H1 (cell line): Measurements from ENCODE around the gene FRMD3.

ENCODE experiments used
- EP300 ChIP-seq, 2 experiments: IDR thresholded peaks; 1 replicate in 1 of 2; 2 replicates in 1 of 2; pipeline ENCODE4 v1.6.1; 2011 to 2012; ENCODE audit warnings: low read depth in 2 of 2, low read length in 2 of 2, mild to moderate bottlenecking in 2 of 2, borderline replicate concordance in 1 of 2, inconsistent platforms in 1 of 2, moderate library complexity in 1 of 2
- GABPA ChIP-seq: IDR thresholded peaks from 2 replicates; pipeline ENCODE4 v1.6.1; 2011; ENCODE audit warnings: mild to moderate bottlenecking, low read length, moderate library complexity, borderline replicate concordance; ENCODE audit not compliant: insufficient read depth
- JUN ChIP-seq: IDR thresholded peaks from 2 replicates; pipeline ENCODE4 v1.6.1; 2011; ENCODE audit warnings: low read depth, mild to moderate bottlenecking, improper control_type of control experiment, low read length
- JUND ChIP-seq: IDR thresholded peaks from 2 replicates; pipeline ENCODE4 v1.6.1; 2011; ENCODE audit warnings: mild to moderate bottlenecking, improper control_type of control experiment, low read length
- KDM4A ChIP-seq: IDR thresholded peaks from one replicate; pipeline ENCODE4 v1.7.1; 2012; ENCODE audit warnings: low read depth, mild to moderate bottlenecking, moderate library complexity, low read length, inconsistent platforms; ENCODE audit not compliant: severe bottlenecking
- MAX ChIP-seq: IDR thresholded peaks from 2 replicates; pipeline ENCODE4 v1.6.1; 2012; ENCODE audit warnings: inconsistent platforms
- POLR2AphosphoS5 ChIP-seq: IDR thresholded peaks from 2 replicates; pipeline ENCODE4 v1.6.1; 2011; ENCODE audit warnings: low read depth, low read length
- SRF ChIP-seq: IDR thresholded peaks from 2 replicates; pipeline ENCODE4 v1.6.1; 2011; ENCODE audit warnings: mild to moderate bottlenecking, low read depth, low read length, moderate library complexity
- TAF1 ChIP-seq: IDR thresholded peaks from 2 replicates; pipeline ENCODE4 v1.6.1; 2011; ENCODE audit warnings: mild to moderate bottlenecking, low read depth, low read length
- TAF7 ChIP-seq: optimal IDR thresholded peaks from 2 replicates; pipeline ENCODE3; 2011; ENCODE audit warnings: low read depth, mild to moderate bottlenecking, inconsistent platforms, low read length, moderate library complexity, borderline replicate concordance
- USF2 ChIP-seq: IDR thresholded peaks from 2 replicates; pipeline ENCODE4 v1.6.1; 2011; ENCODE audit warnings: low read length, improper control_type of control experiment
- TF ChIP-seq, protein P1 (sequence below), 3 experiments: IDR thresholded peaks; 1 replicate in 2 of 3; 2 replicates in 1 of 3; pipeline versions ENCODE4 v1.5.1 to v1.6.1; 2011; ENCODE audit warnings: low read length in 3 of 3, mild to moderate bottlenecking in 3 of 3, inconsistent platforms in 2 of 3, low read depth in 1 of 3, moderate library complexity in 1 of 3; ENCODE audit not compliant: insufficient read depth in 1 of 3; ENCODE audit errors: control extremely low read depth in 1 of 3
- TF ChIP-seq, protein P2 (sequence below): IDR thresholded peaks from 2 replicates; pipeline ENCODE4 v1.6.1; 2012; ENCODE audit warnings: low read length, inconsistent platforms
- TF ChIP-seq, protein P3 (sequence below): IDR thresholded peaks from 2 replicates; pipeline ENCODE4 v1.6.1; 2011; ENCODE audit warnings: low read depth, mild to moderate bottlenecking, low read length; ENCODE audit not compliant: insufficient read depth

GRCh38 chr9:83429229-83429628, 109.0 kb downstream of the FRMD3 start:
- TF ChIP-seq, protein P1, sequence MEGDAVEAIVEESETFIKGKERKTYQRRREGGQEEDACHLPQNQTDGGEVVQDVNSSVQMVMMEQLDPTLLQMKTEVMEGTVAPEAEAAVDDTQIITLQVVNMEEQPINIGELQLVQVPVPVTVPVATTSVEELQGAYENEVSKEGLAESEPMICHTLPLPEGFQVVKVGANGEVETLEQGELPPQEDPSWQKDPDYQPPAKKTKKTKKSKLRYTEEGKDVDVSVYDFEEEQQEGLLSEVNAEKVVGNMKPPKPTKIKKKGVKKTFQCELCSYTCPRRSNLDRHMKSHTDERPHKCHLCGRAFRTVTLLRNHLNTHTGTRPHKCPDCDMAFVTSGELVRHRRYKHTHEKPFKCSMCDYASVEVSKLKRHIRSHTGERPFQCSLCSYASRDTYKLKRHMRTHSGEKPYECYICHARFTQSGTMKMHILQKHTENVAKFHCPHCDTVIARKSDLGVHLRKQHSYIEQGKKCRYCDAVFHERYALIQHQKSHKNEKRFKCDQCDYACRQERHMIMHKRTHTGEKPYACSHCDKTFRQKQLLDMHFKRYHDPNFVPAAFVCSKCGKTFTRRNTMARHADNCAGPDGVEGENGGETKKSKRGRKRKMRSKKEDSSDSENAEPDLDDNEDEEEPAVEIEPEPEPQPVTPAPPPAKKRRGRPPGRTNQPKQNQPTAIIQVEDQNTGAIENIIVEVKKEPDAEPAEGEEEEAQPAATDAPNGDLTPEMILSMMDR (IDR thresholded peaks at IDR 0.05; ENCODE audit: control extremely low read depth in 1 of 3, insufficient read depth in 1 of 3, low read depth in 1 of 3, low read length in 3 of 3), result no peak
- TF ChIP-seq POLR2AphosphoS5 (no peak), TAF1 (no peak), EP300 (IDR thresholded peaks at IDR 0.05; ENCODE audit: borderline replicate concordance in 1 of 2, low read depth in 2 of 2, low read length in 2 of 2) (no peak), TAF7 (no peak), SRF (no peak), JUN (no peak), GABPA (no peak), USF2 (no peak), KDM4A (no peak), JUND (no peak), MAX (no peak)
- TF ChIP-seq, protein P2, sequence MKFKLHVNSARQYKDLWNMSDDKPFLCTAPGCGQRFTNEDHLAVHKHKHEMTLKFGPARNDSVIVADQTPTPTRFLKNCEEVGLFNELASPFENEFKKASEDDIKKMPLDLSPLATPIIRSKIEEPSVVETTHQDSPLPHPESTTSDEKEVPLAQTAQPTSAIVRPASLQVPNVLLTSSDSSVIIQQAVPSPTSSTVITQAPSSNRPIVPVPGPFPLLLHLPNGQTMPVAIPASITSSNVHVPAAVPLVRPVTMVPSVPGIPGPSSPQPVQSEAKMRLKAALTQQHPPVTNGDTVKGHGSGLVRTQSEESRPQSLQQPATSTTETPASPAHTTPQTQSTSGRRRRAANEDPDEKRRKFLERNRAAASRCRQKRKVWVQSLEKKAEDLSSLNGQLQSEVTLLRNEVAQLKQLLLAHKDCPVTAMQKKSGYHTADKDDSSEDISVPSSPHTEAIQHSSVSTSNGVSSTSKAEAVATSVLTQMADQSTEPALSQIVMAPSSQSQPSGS, result no peak
- TF ChIP-seq, protein P3, sequence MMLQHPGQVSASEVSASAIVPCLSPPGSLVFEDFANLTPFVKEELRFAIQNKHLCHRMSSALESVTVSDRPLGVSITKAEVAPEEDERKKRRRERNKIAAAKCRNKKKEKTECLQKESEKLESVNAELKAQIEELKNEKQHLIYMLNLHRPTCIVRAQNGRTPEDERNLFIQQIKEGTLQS, result no peak
